Neural cell (in vitro differentiated cells): ENCODE measurements around the gene FADD. TPM values are rescaled to one million over a fixed set of nuclear protein-coding genes. Genes with fewer than 3 reads are reported as not detected.

ENCODE experiments used
- H2AFZ ChIP-seq: fragments of 200-600, 300-800 bp; sonication (generic), shearing (Covaris generic); 2 replicates; pipeline ENCODE4 v1.6.0; 2014; ENCODE audit warnings: low read depth, mild to moderate bottlenecking, antibody characterized with exemption, low read length, moderate library complexity
- H3F3A ChIP-seq: fragments of 200-600 bp; shearing (Covaris generic); 2 replicates; pipeline ENCODE4 v1.6.1; 2016; ENCODE audit warnings: mild to moderate bottlenecking, moderate library complexity, mixed read lengths, antibody characterized with exemption, low read length; ENCODE audit not compliant: insufficient read depth, poor library complexity, severe bottlenecking
- H3K27ac ChIP-seq: fragments of 200-600, 300-800 bp; sonication (generic), shearing (Covaris generic); 2 replicates; pipeline ENCODE4 v1.5.1; 2014; ENCODE audit warnings: mild to moderate bottlenecking, low read length, moderate library complexity
- H3K27me3 ChIP-seq: fragments of 300-800, 200-600 bp; sonication (generic), shearing (Covaris generic); 2 replicates; pipeline ENCODE4 v1.6.0; 2014; ENCODE audit warnings: mild to moderate bottlenecking, low read depth, low read length, moderate library complexity; ENCODE audit not compliant: insufficient read depth
- H3K36me3 ChIP-seq: fragments of 300-800, 200-600 bp; sonication (generic), shearing (Covaris generic); 2 replicates; pipeline ENCODE4 v1.5.1; 2014; ENCODE audit warnings: mild to moderate bottlenecking, antibody characterized with exemption, low read length, moderate library complexity; ENCODE audit not compliant: insufficient read depth
- H3K4me2 ChIP-seq: fragments of 300-800, 200-600 bp; sonication (generic), shearing (Covaris generic); 2 replicates; pipeline ENCODE4 v1.6.0; 2014; ENCODE audit warnings: mild to moderate bottlenecking, low read length
- H3K4me3 ChIP-seq: fragments of 300-800, 200-600 bp; sonication (generic), shearing (Covaris generic); 2 replicates; pipeline ENCODE4 v1.5.1; 2014; ENCODE audit warnings: mild to moderate bottlenecking, low read length, moderate library complexity
- H3K79me2 ChIP-seq: fragments of 200-600 bp; shearing (Covaris generic); replicated peaks from 2 replicates; pipeline ENCODE4 v1.6.0; 2014; ENCODE audit warnings: mild to moderate bottlenecking, low read length, moderate library complexity; ENCODE audit not compliant: insufficient read depth
- H3K9ac ChIP-seq: fragments of 300-800, 200-600 bp; sonication (generic), shearing (Covaris generic); 2 replicates; pipeline ENCODE4 v1.6.1; 2016; ENCODE audit warnings: mild to moderate bottlenecking, low read length, mixed read lengths
- H3K9me2 ChIP-seq: fragments of 200-600 bp; shearing (Covaris generic); 2 replicates; pipeline ENCODE4 v1.6.1; 2016; ENCODE audit warnings: mild to moderate bottlenecking, low read length, mixed read lengths; ENCODE audit not compliant: insufficient read depth
- H3K9me3 ChIP-seq: fragments of 200-600, 300-800 bp; sonication (generic), shearing (Covaris generic); 2 replicates; pipeline ENCODE4 v1.6.1; 2016; ENCODE audit warnings: mild to moderate bottlenecking, mixed run types, low read length, moderate library complexity, mixed read lengths
- H4K20me1 ChIP-seq: fragments of 200-600 bp; shearing (Covaris generic); 2 replicates; pipeline ENCODE4 v1.6.1; 2016; ENCODE audit warnings: mild to moderate bottlenecking, mixed run types; ENCODE audit not compliant: insufficient read depth
- CTCF ChIP-seq: fragments of 450-650 bp; IDR thresholded peaks from 2 replicates; pipeline ENCODE4 v1.5.1; 2014; ENCODE audit warnings: antibody characterized with exemption, mild to moderate bottlenecking, moderate library complexity; ENCODE audit not compliant: poor library complexity, severe bottlenecking
- EP300 ChIP-seq: fragments of 450-650 bp; conservative IDR thresholded peaks from 2 replicates; pipeline ENCODE4 v1.6.1; 2014; ENCODE audit warnings: antibody characterized with exemption, mild to moderate bottlenecking, moderate library complexity; ENCODE audit not compliant: poor library complexity, severe bottlenecking
- EZH2 ChIP-seq: fragments of 200-600, 300-800 bp; shearing (Covaris generic), sonication (generic); IDR thresholded peaks from 2 replicates; pipeline ENCODE4 v1.6.1; 2014; ENCODE audit warnings: antibody characterized with exemption, low read length, borderline replicate concordance, mild to moderate bottlenecking; ENCODE audit not compliant: insufficient read depth, poor library complexity, severe bottlenecking
- MXI1 ChIP-seq: fragments of 450-650 bp; conservative IDR thresholded peaks from 2 replicates; pipeline ENCODE4 v1.6.1; 2014; ENCODE audit warnings: antibody characterized with exemption, mild to moderate bottlenecking; ENCODE audit not compliant: poor library complexity, severe bottlenecking
- POLR2AphosphoS5 ChIP-seq: IDR thresholded peaks from 2 replicates; pipeline ENCODE4 v1.6.1; 2012
- RAD21 ChIP-seq: fragments of 450-650 bp; conservative IDR thresholded peaks from 2 replicates; pipeline ENCODE4 v1.6.1; 2014; ENCODE audit warnings: antibody characterized with exemption, mild to moderate bottlenecking, moderate library complexity
- REST ChIP-seq: IDR thresholded peaks from 2 replicates; pipeline ENCODE4 v1.6.1; 2012; ENCODE audit warnings: borderline replicate concordance
- SMC3 ChIP-seq: fragments of 450-650 bp; conservative IDR thresholded peaks from 2 replicates; pipeline ENCODE4 v1.6.1; 2014; ENCODE audit warnings: antibody characterized with exemption, mild to moderate bottlenecking, moderate library complexity; ENCODE audit not compliant: poor library complexity
- TAF1 ChIP-seq: IDR thresholded peaks from 2 replicates; pipeline ENCODE4 v1.6.1; 2012; ENCODE audit warnings: low read depth
- polyA plus RNA-seq: library from polyadenylated mRNA; depleted of rRNA; stranded (reverse); fragments of >200 nt; gene quantifications from 2 replicates; pipeline ENCODE4 v1.2.3, GENCODE V29; 2014

FADD gene
- polyA plus RNA-seq, 1 donor from 2014 or later: 23.1 TPM

GRCh38 chr11:70191495-70192140, 11.5 kb upstream of the FADD start:
- Histone ChIP-seq H3K79me2 (no peaks in the 10 kb centered on the region), H3K27me3 (no peaks in the 10 kb centered on the region), H3K9ac (no peak overlapping the region), H3K36me3 (no peaks in the 10 kb centered on the region), H3F3A (no peaks in the 10 kb centered on the region), H4K20me1 (no peaks in the 10 kb centered on the region), H3K9me2 (no peaks in the 10 kb centered on the region), H3K4me2 (no peak overlapping the region), H2AFZ (no peak overlapping the region), H3K9me3 (no peaks in the 10 kb centered on the region), H3K4me3 (no peak overlapping the region), H3K27ac (no peak overlapping the region)
- TF ChIP-seq RAD21 (peak; percentile 82), REST (no peak), CTCF (peak; percentile 79), SMC3 (peak; percentile 86), MXI1 (no peak), POLR2AphosphoS5 (no peak), EZH2 (no peak), EP300 (no peak), TAF1 (no peak)

- no peaks in the 10 kb centered on the region for H3K9me2 ChIP-seq
- no peaks in the 10 kb centered on the region for H3K27me3 ChIP-seq
- H3K4me3 ChIP-seq: no peak overlapping the region
- TF ChIP-seq MXI1 (no peak), TAF1 (no peak), REST (no peak), POLR2AphosphoS5 (no peak), EP300 (no peak), SMC3 (no peak)
- H4K20me1 ChIP-seq: no peaks in the 10 kb centered on the region
- no peak overlapping the region for H3K27ac ChIP-seq
- no peaks in the 10 kb centered on the region for H3K79me2 ChIP-seq
- H3K9me3 ChIP-seq: no peaks in the 10 kb centered on the region
- H3F3A ChIP-seq: no peaks in the 10 kb centered on the region
- no peak overlapping the region for H3K9ac ChIP-seq
- H3K4me2 ChIP-seq: no peak overlapping the region
- H2AFZ ChIP-seq: no peak overlapping the region
- no peaks in the 10 kb centered on the region for H3K36me3 ChIP-seq
Observed at GRCh38 chr11:70192666-70193410, 10.3 kb upstream of the FADD start.
